Pancreas (tissue), 10 donors: ENCODE data around the gene RHOXF2B. TPM values are rescaled to one million over a fixed set of nuclear protein-coding genes. Genes with fewer than 3 reads are reported as not detected.
"Not testable (repeated sequence)": the region's sequence is repeated elsewhere in the genome, so short reads cannot be mapped to it uniquely, and the experiment has no call there.

Experiments
- ATAC-seq, 4 donors: fragments of 200-7000 bp; cut with Tn5 transposase; one replicate each; pipeline versions ENCODE4 v1.8.0 to v1.9.1; 2020; ENCODE audit warnings: mild to moderate bottlenecking in 4 of 4, moderate library complexity in 4 of 4
- DNase-seq, 6 donors: peaks; one replicate each; pipeline ENCODE4 v3.0.0-alpha.2; 2020
- FAIRE-seq: peaks from 2 replicates; lab custom pipeline; 2012; peaks lifted over from hg19 to GRCh38; lab: Jason Lieb, UNC
- H3K27ac ChIP-seq, 4 donors: fragments of 200-600 bp; sonication (generic); 1 replicate in 3 of 4; 2 replicates in 1 of 4; pipeline versions ENCODE4 v1.5.0 to v1.8.0; 2020
- H3K27me3 ChIP-seq, 4 donors: fragments of 200-600 bp; one replicate each; pipeline ENCODE4 v1.8.0; 2021
- H3K36me3 ChIP-seq, 3 donors: fragments of 200-600 bp; sonication (generic) in 1 of 3; one replicate each; pipeline versions ENCODE4 v1.5.0 to v1.8.0; 2020 to 2021
- H3K4me1 ChIP-seq, 3 donors: fragments of 200-600 bp; one replicate each; pipeline ENCODE4 v1.8.0; 2021
- H3K4me3 ChIP-seq, 4 donors: fragments of 200-600 bp; sonication (generic) in 2 of 4; one replicate each; pipeline versions ENCODE4 v1.5.0 to v1.8.0; 2020 to 2021
- H3K9me3 ChIP-seq, 4 donors: fragments of 200-600 bp; one replicate each; pipeline ENCODE4 v1.8.0; 2021
- WGBS, 2 donors: extraction: QIAGEN DNeasy Blood & Tissue Kit; methylation state at CpG; one replicate each; pipeline ENCODE4 v1.1.7; 2013; 5-methylcytosine and 5-hydroxymethylcytosine counted together
- intact Hi-C, 3 donors: fragments of 100-400 bp; cut with DNase I; formaldehyde crosslinking; loops; one replicate each; pipeline versions ENCODE4 v1.11.1 to v1.14.2; 2022
- polyA plus RNA-seq, 2 donors: library from polyadenylated mRNA; stranded (reverse); fragments of 200-250 nt; gene quantifications; one replicate each; pipeline ENCODE4 v1.2.3, GENCODE V29; 2013
- total RNA-seq, 6 donors: library from RNA; stranded (reverse); fragmentation: NEBNext Ultra II Directional in 4 of 6; extraction: Animal tissue kit (Norgen Biotek cat#: 25700) in 4 of 6; gene quantifications; one replicate each; pipeline versions ENCODE4 v1.2.1 to v1.2.4, GENCODE V29; 2021 to 2023
- TF ChIP-seq, protein P1 (sequence below), 4 donors: fragments of 200-600 bp; sonication (generic) in 3 of 4; IDR thresholded peaks; one replicate each; pipeline versions ENCODE4 v1.5.0 to v1.8.0; 2021; ENCODE audit warnings: antibody characterized with exemption in 4 of 4
- donor health status: healthy with polysubstance abuse.
- donor health status: DM: no; HTN: no; CAD: no; lungs with moderate emphysema.
- donor health status: DM: no; HTN: no; CAD: no.
- donor health status: control.
- donor health status: control.
- donor health status: Bipolar disorder and iron deficiency.
- donor health status: DM: yes; HTN: yes; CAD: no.
- donor health status: DM: no; HTN: no; CAD: no.
- donor health status: DM: no; HTN: no; CAD: no.
- donor health status: DM: yes; HTN: yes; CAD: no.

The RHOXF2B gene
- not detected for total RNA-seq
- polyA plus RNA-seq, result not detected

DNA sequence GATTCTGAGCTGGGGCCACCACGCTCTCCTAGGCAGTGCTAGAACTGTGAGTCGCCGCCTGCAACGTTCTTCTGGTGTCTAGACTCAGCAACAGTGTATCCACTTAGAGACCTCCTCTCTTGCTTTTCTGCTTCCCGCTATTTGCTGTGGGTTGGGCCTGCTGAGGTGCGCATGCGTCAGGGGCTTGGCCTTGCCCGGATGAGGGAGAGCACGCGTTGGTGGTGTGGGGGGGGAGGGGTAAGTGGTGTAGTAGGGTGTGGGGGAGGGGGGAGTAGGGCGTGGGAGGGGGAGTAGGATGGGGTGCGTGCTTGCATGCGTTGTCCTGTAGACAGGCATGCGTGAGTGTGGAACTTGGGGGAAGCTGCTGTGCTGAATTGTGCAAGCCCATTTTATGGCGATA, at the start of gene RHOXF2B:
RHOXF2B (minus strand) TSS at position 101 of the 400 bp plus-strand sequence. CDS start 138 bp downstream, outside the sequence.
- DNase-seq, H3K27ac ChIP-seq, H3K27me3 ChIP-seq, FAIRE-seq, H3K4me1 ChIP-seq, H3K9me3 ChIP-seq, H3K36me3 ChIP-seq, intact Hi-C loops, H3K4me3 ChIP-seq, ATAC-seq: not testable (repeated sequence)
- no CpG with 5 or more reads among the region's 15 CpGs for WGBS, 2 donors

DNA sequence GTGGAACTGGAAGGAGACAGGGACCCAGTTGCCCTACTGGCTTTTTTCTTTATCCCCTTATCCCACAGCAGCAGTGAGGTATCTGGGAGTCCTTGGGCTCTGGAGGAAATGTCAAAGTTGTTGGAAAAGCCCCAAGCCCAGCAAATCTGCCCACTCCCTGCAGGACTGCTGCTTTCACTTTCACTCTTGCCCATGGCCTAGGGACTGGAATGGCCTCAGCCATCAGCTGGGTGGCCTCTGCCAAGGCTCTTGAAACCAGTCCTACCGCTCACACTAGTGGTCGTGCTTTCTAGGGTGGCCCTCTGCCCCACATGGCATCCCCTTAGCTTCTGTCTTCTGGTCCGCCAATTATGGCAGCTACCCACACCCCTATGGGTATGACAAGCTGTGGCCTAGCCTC, 48.0 kb upstream of the RHOXF2B start:
- peak in 2 of 4 donors; percentile 57 to 77 for ATAC-seq
- 87 to 89% methylated on average over 3 of the region's 3 CpGs for WGBS, 2 donors

DNA sequence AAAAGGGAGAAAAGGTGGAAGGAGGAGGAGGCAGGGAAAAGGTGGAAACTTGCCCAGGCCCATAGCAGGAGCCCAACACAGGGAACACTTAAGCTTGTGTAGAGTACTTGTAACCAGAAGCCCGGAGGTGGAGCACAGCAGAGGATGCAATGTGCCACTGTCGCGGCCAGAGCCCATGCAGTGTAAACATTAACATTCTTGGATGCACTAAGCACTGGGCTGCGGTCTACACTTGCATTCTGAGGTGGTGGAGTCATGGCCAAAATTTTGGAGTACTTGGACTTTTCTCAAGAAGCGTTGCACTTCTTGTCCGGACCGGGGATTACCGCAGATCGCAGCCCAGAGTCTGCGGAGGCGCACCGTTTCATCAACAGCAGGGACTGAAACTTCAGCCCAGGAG, 42.7 kb upstream of the RHOXF2B start:
- peaks cover 0 to 2% (median 0%) of the 10 kb centered on the region in 4 donors for H3K27me3 ChIP-seq
- H3K4me3 ChIP-seq, result no peak overlapping the region
- no peak for ATAC-seq
- H3K27ac ChIP-seq, result no peak overlapping the region
- no peaks in the 10 kb centered on the region for H3K4me1 ChIP-seq
- no peak for FAIRE-seq
- no peak for DNase-seq
- H3K9me3 ChIP-seq, result no peaks in the 10 kb centered on the region
- intact Hi-C loops, result no loop called here
- H3K36me3 ChIP-seq, result no peaks in the 10 kb centered on the region
- 80 to 83% methylated on average over 12 of the region's 12 CpGs for WGBS, 2 donors
- TF ChIP-seq, protein P1, sequence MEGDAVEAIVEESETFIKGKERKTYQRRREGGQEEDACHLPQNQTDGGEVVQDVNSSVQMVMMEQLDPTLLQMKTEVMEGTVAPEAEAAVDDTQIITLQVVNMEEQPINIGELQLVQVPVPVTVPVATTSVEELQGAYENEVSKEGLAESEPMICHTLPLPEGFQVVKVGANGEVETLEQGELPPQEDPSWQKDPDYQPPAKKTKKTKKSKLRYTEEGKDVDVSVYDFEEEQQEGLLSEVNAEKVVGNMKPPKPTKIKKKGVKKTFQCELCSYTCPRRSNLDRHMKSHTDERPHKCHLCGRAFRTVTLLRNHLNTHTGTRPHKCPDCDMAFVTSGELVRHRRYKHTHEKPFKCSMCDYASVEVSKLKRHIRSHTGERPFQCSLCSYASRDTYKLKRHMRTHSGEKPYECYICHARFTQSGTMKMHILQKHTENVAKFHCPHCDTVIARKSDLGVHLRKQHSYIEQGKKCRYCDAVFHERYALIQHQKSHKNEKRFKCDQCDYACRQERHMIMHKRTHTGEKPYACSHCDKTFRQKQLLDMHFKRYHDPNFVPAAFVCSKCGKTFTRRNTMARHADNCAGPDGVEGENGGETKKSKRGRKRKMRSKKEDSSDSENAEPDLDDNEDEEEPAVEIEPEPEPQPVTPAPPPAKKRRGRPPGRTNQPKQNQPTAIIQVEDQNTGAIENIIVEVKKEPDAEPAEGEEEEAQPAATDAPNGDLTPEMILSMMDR (IDR thresholded peaks at IDR 0.05), result no peak

More for the DNA sequence above, 48.0 kb upstream of the RHOXF2B start:
- Histone ChIP-seq H3K27me3 (peaks cover 0 to 3% (median 1%) of the 10 kb centered on the region in 4 donors), H3K4me1 (no peaks in the 10 kb centered on the region), H3K36me3 (no peaks in the 10 kb centered on the region), H3K4me3 (no peak overlapping the region), H3K27ac (no peak overlapping the region), H3K9me3 (no peaks in the 10 kb centered on the region)
- peak in 1 of 6 donors; percentile 18 for DNase-seq
- intact Hi-C loops, result no loop called here
- no peak for FAIRE-seq
- TF ChIP-seq, protein P1 (IDR thresholded peaks at IDR 0.05), result no peak

- no peak for FAIRE-seq
- no peak for DNase-seq
- WGBS, 2 donors, result 89 to 92% methylated on average over 35 of the region's 35 CpGs
- no peak for ATAC-seq
- intact Hi-C loops, result no loop called here
- no peaks in the 10 kb centered on the region for H3K4me1 ChIP-seq
- no peaks in the 10 kb centered on the region for H3K27me3 ChIP-seq
- TF ChIP-seq, protein P1 (IDR thresholded peaks at IDR 0.05), result no peak
- no peaks in the 10 kb centered on the region for H3K36me3 ChIP-seq
- no peaks in the 10 kb centered on the region for H3K9me3 ChIP-seq
- H3K27ac ChIP-seq, result no peak within 1 kb of the TSS
- no peak within 1 kb of the TSS for H3K4me3 ChIP-seq
Measured at GRCh38 chrX:120115438-120115963, 38.0 kb upstream of the RHOXF2B start, which contains the start of gene RHOXF1. TSS of gene RHOXF1 (minus strand) at chrX:120115913. CDS start at chrX:120115862, 51 bp downstream.

DNA sequence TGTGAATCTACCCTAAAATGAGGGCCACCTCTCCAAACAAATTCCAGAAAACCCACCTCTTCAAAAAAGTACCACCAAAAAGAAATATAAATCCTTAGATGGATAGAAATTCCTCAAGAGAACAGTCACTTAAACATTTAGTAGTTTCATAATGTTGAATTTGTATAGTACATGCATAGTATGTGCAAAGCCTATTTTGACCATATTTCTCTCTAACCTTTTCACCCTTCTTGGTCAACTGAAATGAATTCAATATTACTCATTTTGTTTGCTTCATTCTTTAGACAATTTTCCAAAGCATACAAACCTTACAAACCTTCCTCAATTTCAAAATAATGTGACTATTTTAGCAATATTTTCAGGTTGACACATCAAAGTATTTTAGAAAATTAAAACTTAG, 34.1 kb upstream of the RHOXF2B start:
- H3K4me3 ChIP-seq, result no peak overlapping the region
- no peak for DNase-seq
- no peak for ATAC-seq
- H3K27ac ChIP-seq, result no peak overlapping the region
- no peaks in the 10 kb centered on the region for H3K27me3 ChIP-seq
- TF ChIP-seq, protein P1 (IDR thresholded peaks at IDR 0.05), result no peak
- no peaks in the 10 kb centered on the region for H3K36me3 ChIP-seq
- no peaks in the 10 kb centered on the region for H3K9me3 ChIP-seq
- H3K4me1 ChIP-seq, result no peaks in the 10 kb centered on the region
- intact Hi-C loops, result no loop called here
- FAIRE-seq, result no peak
